ENCODE measurements around the gene ULK4.
"Not testable (repeated sequence)": the region's sequence is repeated elsewhere in the genome, so short reads cannot be mapped to it uniquely, and the experiment has no call there.

Gene ULK4

DNA sequence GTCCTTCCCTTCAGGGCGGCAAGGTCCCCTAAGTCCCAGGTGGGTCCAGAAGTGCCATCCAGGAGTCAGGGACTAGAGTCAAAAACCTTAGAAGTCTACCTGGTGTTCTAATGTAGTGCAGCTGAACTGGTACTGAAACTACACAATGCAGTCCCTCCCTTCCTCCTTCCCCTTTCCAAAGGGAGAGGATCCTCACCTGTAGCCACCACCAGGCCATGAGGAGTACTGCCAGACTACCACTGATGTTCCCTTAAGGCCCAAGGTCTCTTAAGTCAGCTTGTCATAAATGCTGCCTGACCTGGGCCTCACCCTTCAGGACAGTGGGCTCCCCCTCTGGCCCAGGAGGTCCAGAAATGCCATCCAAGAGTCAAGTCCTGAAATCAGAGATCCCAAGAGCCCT, 98.9 kb downstream of the ULK4 start:
- Histone ChIP-seq H3K9me3 (ENCODE audit: insufficient read depth, low read length) (no peaks in the 10 kb centered on the region), H4K20me1 (ENCODE audit: insufficient read depth, low read length) (no peaks in the 10 kb centered on the region), H3K4me3 (ENCODE audit: low read length) (no peak overlapping the region), H3K9ac (ENCODE audit: low read length) (no peak overlapping the region), H3K27me3 (ENCODE audit: low read depth, low read length) (no peaks in the 10 kb centered on the region), H3K36me3 (replicated peaks; ENCODE audit: low read depth, low read length) (no peaks in the 10 kb centered on the region), H3K4me1 (ENCODE audit: low read length) (no peaks in the 10 kb centered on the region), H2AFZ (ENCODE audit: low read depth, low read length) (no peak overlapping the region), H3K79me2 (ENCODE audit: low read length) (no peaks in the 10 kb centered on the region), H3K27ac (ENCODE audit: low read length) (no peak overlapping the region), H3K4me2 (ENCODE audit: low read length) (no peak overlapping the region)
- TF ChIP-seq CTCF (IDR thresholded peaks at IDR 0.05; ENCODE audit: low read depth, low read length), result no peak
- TF ChIP-seq EZH2phosphoT487 (IDR thresholded peaks at IDR 0.05; ENCODE audit: low read depth), result no peak

GRCh38 chr3:41860489-41860888, 101.4 kb downstream of the ULK4 start:
- H3K9me3 ChIP-seq (ENCODE audit: insufficient read depth, low read length); H4K20me1 ChIP-seq (ENCODE audit: insufficient read depth, low read length); H3K27ac ChIP-seq (ENCODE audit: low read length); H3K79me2 ChIP-seq (ENCODE audit: low read length); H3K4me1 ChIP-seq (ENCODE audit: low read length); H3K9ac ChIP-seq (ENCODE audit: low read length); H3K27me3 ChIP-seq (ENCODE audit: low read depth, low read length); H3K4me2 ChIP-seq (ENCODE audit: low read length); H3K4me3 ChIP-seq (ENCODE audit: low read length); H3K36me3 ChIP-seq (replicated peaks; ENCODE audit: low read depth, low read length); H2AFZ ChIP-seq (ENCODE audit: low read depth, low read length): not testable (repeated sequence)

- Histone ChIP-seq H3K4me2 (ENCODE audit: low read length) (no peak overlapping the region), H3K4me3 (ENCODE audit: low read length) (no peak overlapping the region), H3K79me2 (ENCODE audit: low read length) (no peaks in the 10 kb centered on the region), H3K27me3 (ENCODE audit: low read depth, low read length) (no peaks in the 10 kb centered on the region), H3K9me3 (ENCODE audit: insufficient read depth, low read length) (no peaks in the 10 kb centered on the region), H3K4me1 (ENCODE audit: low read length) (no peaks in the 10 kb centered on the region), H3K9ac (ENCODE audit: low read length) (no peak overlapping the region), H4K20me1 (ENCODE audit: insufficient read depth, low read length) (no peaks in the 10 kb centered on the region), H2AFZ (ENCODE audit: low read depth, low read length) (no peak overlapping the region), H3K36me3 (replicated peaks; ENCODE audit: low read depth, low read length) (no peaks in the 10 kb centered on the region), H3K27ac (ENCODE audit: low read length) (no peak overlapping the region)
- TF ChIP-seq CTCF (IDR thresholded peaks at IDR 0.05; ENCODE audit: low read depth, low read length) (no peak), EZH2phosphoT487 (IDR thresholded peaks at IDR 0.05; ENCODE audit: low read depth) (no peak)
Measured at GRCh38 chr3:41854956-41855355, 106.9 kb downstream of the ULK4 start.

GRCh38 chr3:41853540-41854196, 108.2 kb downstream of the ULK4 start:
- no peak overlapping the region for H2AFZ ChIP-seq (ENCODE audit: low read depth, low read length)
- no peak overlapping the region for H3K9ac ChIP-seq (ENCODE audit: low read length)
- no peaks in the 10 kb centered on the region for H3K79me2 ChIP-seq (ENCODE audit: low read length)
- H3K4me3 ChIP-seq (ENCODE audit: low read length), result no peak overlapping the region
- H3K4me1 ChIP-seq (ENCODE audit: low read length), result no peaks in the 10 kb centered on the region
- TF ChIP-seq EZH2phosphoT487 (IDR thresholded peaks at IDR 0.05; ENCODE audit: low read depth) (no peak), CTCF (IDR thresholded peaks at IDR 0.05; ENCODE audit: low read depth, low read length) (no peak)
- H3K27me3 ChIP-seq (ENCODE audit: low read depth, low read length), result no peaks in the 10 kb centered on the region
- H3K27ac ChIP-seq (ENCODE audit: low read length), result no peak overlapping the region
- no peaks in the 10 kb centered on the region for H3K9me3 ChIP-seq (ENCODE audit: insufficient read depth, low read length)
- H3K36me3 ChIP-seq (replicated peaks; ENCODE audit: low read depth, low read length), result no peaks in the 10 kb centered on the region
- no peak overlapping the region for H3K4me2 ChIP-seq (ENCODE audit: low read length)
- no peaks in the 10 kb centered on the region for H4K20me1 ChIP-seq (ENCODE audit: insufficient read depth, low read length)

All from OCI-LY3 (cell line).